ENCODE data around the gene SDK2.

SDK2 gene

GRCh38 chr17:73360961-73361761 lies 283.1 kb downstream of the SDK2 start:
- no peak overlapping the region for H3K4me2 ChIP-seq (ENCODE audit: low read depth, low read length)

GRCh38 chr17:73359987-73360410 lies 284.2 kb downstream of the SDK2 start:
- Histone ChIP-seq H3K9ac (ENCODE audit: low read length) (no peak overlapping the region), H3K9me3 (replicated peaks; ENCODE audit: insufficient read depth, low read length) (no peaks in the 10 kb centered on the region), H3K27ac (ENCODE audit: low read length) (no peak overlapping the region), H3F3A (ENCODE audit: insufficient read depth, low read length) (no peaks in the 10 kb centered on the region), H3K4me3 (ENCODE audit: low read length) (no peak overlapping the region), H3K36me3 (replicated peaks; ENCODE audit: insufficient read depth, low read length) (no peaks in the 10 kb centered on the region), H3K9me2 (replicated peaks; ENCODE audit: insufficient read depth, low read length) (no peaks in the 10 kb centered on the region), H3K4me2 (ENCODE audit: low read depth, low read length) (no peak overlapping the region), H3K79me2 (ENCODE audit: low read length) (no peaks in the 10 kb centered on the region), H3K27me3 (replicated peaks; ENCODE audit: insufficient read depth, low read length) (peaks cover 69% of the 10 kb centered on the region), H4K20me1 (ENCODE audit: insufficient read depth, low read length) (no peaks in the 10 kb centered on the region), H2AFZ (ENCODE audit: low read length) (no peak overlapping the region), H3K4me1 (ENCODE audit: low read length) (no peaks in the 10 kb centered on the region)
- no peak for DNase-seq
- no peak for TF ChIP-seq CTCF (IDR thresholded peaks at IDR 0.05; ENCODE audit: low read length)
- TF ChIP-seq EZH2 (optimal IDR thresholded peaks at IDR 0.05; ENCODE audit: low read depth, low read length): no peak

More at GRCh38 chr17:73360961-73361761, 283.1 kb downstream of the SDK2 start:
- no peaks in the 10 kb centered on the region for H3K4me1 ChIP-seq (ENCODE audit: low read length)
- DNase-seq: no peak
- H3K79me2 ChIP-seq (ENCODE audit: low read length): no peaks in the 10 kb centered on the region
- H3F3A ChIP-seq (ENCODE audit: insufficient read depth, low read length): no peaks in the 10 kb centered on the region
- no peak overlapping the region for H3K27ac ChIP-seq (ENCODE audit: low read length)
- no peaks in the 10 kb centered on the region for H3K36me3 ChIP-seq (replicated peaks; ENCODE audit: insufficient read depth, low read length)
- no peaks in the 10 kb centered on the region for H4K20me1 ChIP-seq (ENCODE audit: insufficient read depth, low read length)
- TF ChIP-seq EZH2phosphoT487 (IDR thresholded peaks at IDR 0.05; ENCODE audit: low read length): no peak
- TF ChIP-seq EZH2 (optimal IDR thresholded peaks at IDR 0.05; ENCODE audit: low read depth, low read length): no peak
- no peak for TF ChIP-seq CTCF (IDR thresholded peaks at IDR 0.05; ENCODE audit: low read length)
- no peak overlapping the region for H3K4me3 ChIP-seq (ENCODE audit: low read length)
- no peak overlapping the region for H2AFZ ChIP-seq (ENCODE audit: low read length)
- no peaks in the 10 kb centered on the region for H3K9me2 ChIP-seq (replicated peaks; ENCODE audit: insufficient read depth, low read length)
- no peak overlapping the region for H3K9ac ChIP-seq (ENCODE audit: low read length)
- H3K27me3 ChIP-seq (replicated peaks; ENCODE audit: insufficient read depth, low read length): peaks cover 78% of the 10 kb centered on the region
- H3K9me3 ChIP-seq (replicated peaks; ENCODE audit: insufficient read depth, low read length): no peaks in the 10 kb centered on the region

GRCh38 chr17:73359352-73359751 lies 284.9 kb downstream of the SDK2 start:
- Histone ChIP-seq H3K79me2 (ENCODE audit: low read length) (no peaks in the 10 kb centered on the region), H3K9me3 (replicated peaks; ENCODE audit: insufficient read depth, low read length) (no peaks in the 10 kb centered on the region), H3K27me3 (replicated peaks; ENCODE audit: insufficient read depth, low read length) (peaks cover 63% of the 10 kb centered on the region), H3F3A (ENCODE audit: insufficient read depth, low read length) (no peaks in the 10 kb centered on the region), H3K4me2 (ENCODE audit: low read depth, low read length) (no peak overlapping the region), H3K9ac (ENCODE audit: low read length) (no peak overlapping the region), H3K27ac (ENCODE audit: low read length) (no peak overlapping the region), H4K20me1 (ENCODE audit: insufficient read depth, low read length) (no peaks in the 10 kb centered on the region), H3K9me2 (replicated peaks; ENCODE audit: insufficient read depth, low read length) (no peaks in the 10 kb centered on the region), H3K4me3 (ENCODE audit: low read length) (no peak overlapping the region), H3K36me3 (replicated peaks; ENCODE audit: insufficient read depth, low read length) (no peaks in the 10 kb centered on the region), H3K4me1 (ENCODE audit: low read length) (no peaks in the 10 kb centered on the region), H2AFZ (ENCODE audit: low read length) (no peak overlapping the region)
- TF ChIP-seq EZH2phosphoT487 (IDR thresholded peaks at IDR 0.05; ENCODE audit: low read length) (no peak), CTCF (IDR thresholded peaks at IDR 0.05; ENCODE audit: low read length) (no peak), EZH2 (optimal IDR thresholded peaks at IDR 0.05; ENCODE audit: low read depth, low read length) (no peak)
- DNase-seq: no peak

All from MM.1S (cell line).